Measurements from ENCODE around the gene CNTNAP3B.
"Not testable (repeated sequence)": the region's sequence is repeated elsewhere in the genome, so short reads cannot be mapped to it uniquely, and the experiment has no call there.

DNA sequence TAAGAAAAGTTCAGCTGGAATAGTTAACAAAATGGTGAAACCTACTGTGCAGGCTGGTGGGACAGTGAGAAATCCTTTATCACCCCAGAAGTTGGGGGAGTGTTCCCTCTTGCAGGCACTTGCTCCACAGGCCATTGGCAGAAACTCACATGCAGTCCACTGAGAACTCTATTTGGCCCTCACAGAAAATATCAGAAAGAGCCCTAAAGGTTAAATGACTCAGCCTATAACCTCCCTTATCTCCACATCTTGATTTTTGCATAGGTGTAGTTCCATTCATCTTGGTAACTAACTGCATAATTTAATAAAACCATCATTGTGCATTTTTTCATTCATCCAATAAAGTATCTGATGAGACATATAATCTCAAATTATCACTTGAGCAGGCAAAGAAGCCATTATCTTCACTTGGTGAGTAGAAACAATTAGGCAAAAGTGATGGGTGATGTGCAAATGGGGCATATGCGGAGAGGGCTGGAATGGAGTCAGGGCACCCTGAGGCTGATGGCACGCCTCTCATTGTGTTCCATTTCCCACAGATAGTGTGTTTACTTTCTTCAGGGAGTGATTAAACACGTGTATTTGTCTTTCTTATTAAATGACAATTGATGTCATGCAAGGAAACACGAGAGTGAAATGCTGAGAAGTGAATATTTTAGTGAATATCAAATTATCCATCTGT lies 45.2 kb downstream of the CNTNAP3B start:
- not testable (repeated sequence) for TF ChIP-seq CTCF (IDR thresholded peaks at IDR 0.05; ENCODE audit: low read depth, low read length, poor library complexity, severe bottlenecking); EZH2phosphoT487 (IDR thresholded peaks at IDR 0.05; ENCODE audit: borderline replicate concordance, low read length)

Data from DOHH2 (cell line).